HepG2 (cell line): ENCODE results near the gene MIB2.

Source experiments
- EZH2 ChIP-seq: conservative IDR thresholded peaks from 2 replicates; pipeline ENCODE4 v1.6.1; 2012; ENCODE audit warnings: mild to moderate bottlenecking, low read depth, low read length, moderate library complexity
- FIP1L1 ChIP-seq: fragments of 200-400 bp; formaldehyde crosslinking; IDR thresholded peaks from 2 replicates; pipeline ENCODE4 v1.6.1; 2018; ENCODE audit warnings: low read depth, mild to moderate bottlenecking, low read length, moderate library complexity, borderline replicate concordance; ENCODE audit not compliant: insufficient read depth
- FLYWCH1 ChIP-seq: sonication (generic); formaldehyde crosslinking; IDR thresholded peaks from 2 replicates; pipeline ENCODE4 v1.8.1; 2023; ENCODE audit warnings: mild to moderate bottlenecking, missing genetic modification reagents
- JUND ChIP-seq: sonication (generic); formaldehyde crosslinking; IDR thresholded peaks from 2 replicates; pipeline ENCODE4 v1.8.0; 2022; ENCODE audit warnings: mild to moderate bottlenecking, missing genetic modification reagents
- KDM1A ChIP-seq: IDR thresholded peaks from 2 replicates; pipeline ENCODE4 v1.6.1; 2016; ENCODE audit warnings: missing compliant biosample characterization
- ZFX ChIP-seq: sonication (generic); formaldehyde crosslinking; IDR thresholded peaks from 2 replicates; pipeline ENCODE4 v1.4.0; 2020; ENCODE audit warnings: mild to moderate bottlenecking, low read depth, missing genetic modification reagents, moderate library complexity
- ZNF17 ChIP-seq: sonication (generic); formaldehyde crosslinking; IDR thresholded peaks from 2 replicates; pipeline ENCODE4 v1.5.0; 2020; ENCODE audit warnings: mild to moderate bottlenecking, missing genetic modification reagents
- TF ChIP-seq, protein P1 (sequence below): sonication (generic); formaldehyde crosslinking; IDR thresholded peaks from 2 replicates; pipeline ENCODE4 v1.5.0; 2020; ENCODE audit warnings: mild to moderate bottlenecking, missing genetic modification reagents, moderate library complexity
- TF ChIP-seq, protein P2 (sequence below), 2 experiments: IDR thresholded peaks; 2 replicates each; pipeline ENCODE4 v1.6.1; 2011 to 2012; ENCODE audit warnings: low read length in 2 of 2, borderline replicate concordance in 1 of 2, low read depth in 1 of 2, mild to moderate bottlenecking in 1 of 2, moderate library complexity in 1 of 2

DNA sequence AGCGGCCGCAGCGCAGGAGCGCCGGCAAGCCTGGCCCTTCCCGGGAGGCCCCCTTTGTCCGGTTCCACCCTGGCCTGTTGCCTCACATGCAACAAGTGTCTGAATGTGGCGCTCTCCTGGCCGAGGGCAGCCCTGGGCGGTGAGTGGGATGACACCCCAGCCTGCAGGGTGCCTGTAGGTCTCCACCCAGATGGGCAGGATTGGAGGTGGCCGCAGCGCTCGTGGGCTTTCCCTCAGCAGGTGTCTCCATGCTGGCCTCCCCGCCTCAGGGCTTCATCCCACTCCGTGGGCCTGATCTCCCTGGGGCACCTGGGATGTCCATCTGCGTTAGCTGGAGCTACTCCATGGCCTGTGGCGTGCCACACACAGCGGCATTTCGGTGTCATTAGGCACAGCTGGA lies 1.5 kb downstream of the MIB2 start:
- TF ChIP-seq, protein P1, sequence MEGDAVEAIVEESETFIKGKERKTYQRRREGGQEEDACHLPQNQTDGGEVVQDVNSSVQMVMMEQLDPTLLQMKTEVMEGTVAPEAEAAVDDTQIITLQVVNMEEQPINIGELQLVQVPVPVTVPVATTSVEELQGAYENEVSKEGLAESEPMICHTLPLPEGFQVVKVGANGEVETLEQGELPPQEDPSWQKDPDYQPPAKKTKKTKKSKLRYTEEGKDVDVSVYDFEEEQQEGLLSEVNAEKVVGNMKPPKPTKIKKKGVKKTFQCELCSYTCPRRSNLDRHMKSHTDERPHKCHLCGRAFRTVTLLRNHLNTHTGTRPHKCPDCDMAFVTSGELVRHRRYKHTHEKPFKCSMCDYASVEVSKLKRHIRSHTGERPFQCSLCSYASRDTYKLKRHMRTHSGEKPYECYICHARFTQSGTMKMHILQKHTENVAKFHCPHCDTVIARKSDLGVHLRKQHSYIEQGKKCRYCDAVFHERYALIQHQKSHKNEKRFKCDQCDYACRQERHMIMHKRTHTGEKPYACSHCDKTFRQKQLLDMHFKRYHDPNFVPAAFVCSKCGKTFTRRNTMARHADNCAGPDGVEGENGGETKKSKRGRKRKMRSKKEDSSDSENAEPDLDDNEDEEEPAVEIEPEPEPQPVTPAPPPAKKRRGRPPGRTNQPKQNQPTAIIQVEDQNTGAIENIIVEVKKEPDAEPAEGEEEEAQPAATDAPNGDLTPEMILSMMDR (CRISPR knock-in tag) = no peak
- no peak for TF ChIP-seq ZFX (CRISPR knock-in tag)
- no peak for TF ChIP-seq FLYWCH1 (CRISPR knock-in tag)
- no peak for TF ChIP-seq KDM1A
- TF ChIP-seq, protein P2, sequence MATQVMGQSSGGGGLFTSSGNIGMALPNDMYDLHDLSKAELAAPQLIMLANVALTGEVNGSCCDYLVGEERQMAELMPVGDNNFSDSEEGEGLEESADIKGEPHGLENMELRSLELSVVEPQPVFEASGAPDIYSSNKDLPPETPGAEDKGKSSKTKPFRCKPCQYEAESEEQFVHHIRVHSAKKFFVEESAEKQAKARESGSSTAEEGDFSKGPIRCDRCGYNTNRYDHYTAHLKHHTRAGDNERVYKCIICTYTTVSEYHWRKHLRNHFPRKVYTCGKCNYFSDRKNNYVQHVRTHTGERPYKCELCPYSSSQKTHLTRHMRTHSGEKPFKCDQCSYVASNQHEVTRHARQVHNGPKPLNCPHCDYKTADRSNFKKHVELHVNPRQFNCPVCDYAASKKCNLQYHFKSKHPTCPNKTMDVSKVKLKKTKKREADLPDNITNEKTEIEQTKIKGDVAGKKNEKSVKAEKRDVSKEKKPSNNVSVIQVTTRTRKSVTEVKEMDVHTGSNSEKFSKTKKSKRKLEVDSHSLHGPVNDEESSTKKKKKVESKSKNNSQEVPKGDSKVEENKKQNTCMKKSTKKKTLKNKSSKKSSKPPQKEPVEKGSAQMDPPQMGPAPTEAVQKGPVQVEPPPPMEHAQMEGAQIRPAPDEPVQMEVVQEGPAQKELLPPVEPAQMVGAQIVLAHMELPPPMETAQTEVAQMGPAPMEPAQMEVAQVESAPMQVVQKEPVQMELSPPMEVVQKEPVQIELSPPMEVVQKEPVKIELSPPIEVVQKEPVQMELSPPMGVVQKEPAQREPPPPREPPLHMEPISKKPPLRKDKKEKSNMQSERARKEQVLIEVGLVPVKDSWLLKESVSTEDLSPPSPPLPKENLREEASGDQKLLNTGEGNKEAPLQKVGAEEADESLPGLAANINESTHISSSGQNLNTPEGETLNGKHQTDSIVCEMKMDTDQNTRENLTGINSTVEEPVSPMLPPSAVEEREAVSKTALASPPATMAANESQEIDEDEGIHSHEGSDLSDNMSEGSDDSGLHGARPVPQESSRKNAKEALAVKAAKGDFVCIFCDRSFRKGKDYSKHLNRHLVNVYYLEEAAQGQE (IDR thresholded peaks at IDR 0.05; ENCODE audit: borderline replicate concordance in 1 of 2, low read depth in 1 of 2, low read length in 2 of 2) = no peak
- no peak for TF ChIP-seq EZH2
- TF ChIP-seq JUND (CRISPR knock-in tag) = no peak
- no peak for TF ChIP-seq ZNF17
- TF ChIP-seq FIP1L1 = no peak
